ENCODE data around the gene CBX2. TPM values are rescaled to one million over a fixed set of nuclear protein-coding genes. Genes with fewer than 3 reads are reported as not detected.

CBX2 gene
- total RNA-seq, 1 donor from 2014 or later = 9.9 TPM

GRCh38 chr17:79748295-79749099, 29.5 kb upstream of the CBX2 start:
- Mint-ChIP-seq H3K36me3 (ENCODE audit: unreplicated experiment) (no peaks in the 10 kb centered on the region), H3K4me3 (ENCODE audit: unreplicated experiment) (no peak overlapping the region), H3K9me3 (ENCODE audit: unreplicated experiment) (no peaks in the 10 kb centered on the region), H3K27me3 (ENCODE audit: unreplicated experiment) (peaks cover 49% of the 10 kb centered on the region), H3K4me1 (ENCODE audit: unreplicated experiment) (peaks cover 24% of the 10 kb centered on the region), H3K27ac (ENCODE audit: unreplicated experiment) (no peak overlapping the region)
- DNase-seq (ENCODE audit: extremely low spot score, unreplicated experiment) = no peak
- TF ChIP-seq, protein P1, sequence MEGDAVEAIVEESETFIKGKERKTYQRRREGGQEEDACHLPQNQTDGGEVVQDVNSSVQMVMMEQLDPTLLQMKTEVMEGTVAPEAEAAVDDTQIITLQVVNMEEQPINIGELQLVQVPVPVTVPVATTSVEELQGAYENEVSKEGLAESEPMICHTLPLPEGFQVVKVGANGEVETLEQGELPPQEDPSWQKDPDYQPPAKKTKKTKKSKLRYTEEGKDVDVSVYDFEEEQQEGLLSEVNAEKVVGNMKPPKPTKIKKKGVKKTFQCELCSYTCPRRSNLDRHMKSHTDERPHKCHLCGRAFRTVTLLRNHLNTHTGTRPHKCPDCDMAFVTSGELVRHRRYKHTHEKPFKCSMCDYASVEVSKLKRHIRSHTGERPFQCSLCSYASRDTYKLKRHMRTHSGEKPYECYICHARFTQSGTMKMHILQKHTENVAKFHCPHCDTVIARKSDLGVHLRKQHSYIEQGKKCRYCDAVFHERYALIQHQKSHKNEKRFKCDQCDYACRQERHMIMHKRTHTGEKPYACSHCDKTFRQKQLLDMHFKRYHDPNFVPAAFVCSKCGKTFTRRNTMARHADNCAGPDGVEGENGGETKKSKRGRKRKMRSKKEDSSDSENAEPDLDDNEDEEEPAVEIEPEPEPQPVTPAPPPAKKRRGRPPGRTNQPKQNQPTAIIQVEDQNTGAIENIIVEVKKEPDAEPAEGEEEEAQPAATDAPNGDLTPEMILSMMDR (IDR thresholded peaks at IDR 0.05) = no peak

- Mint-ChIP-seq H3K36me3 (ENCODE audit: unreplicated experiment) (no peaks in the 10 kb centered on the region), H3K27ac (ENCODE audit: unreplicated experiment) (no peak overlapping the region), H3K4me1 (ENCODE audit: unreplicated experiment) (peaks cover 24% of the 10 kb centered on the region), H3K27me3 (ENCODE audit: unreplicated experiment) (peaks cover 53% of the 10 kb centered on the region), H3K9me3 (ENCODE audit: unreplicated experiment) (no peaks in the 10 kb centered on the region), H3K4me3 (ENCODE audit: unreplicated experiment) (peak overlapping the region; percentile 6)
- DNase-seq (ENCODE audit: extremely low spot score, unreplicated experiment) = no peak
- TF ChIP-seq, protein P1 (IDR thresholded peaks at IDR 0.05) = no peak
These were observed 28.7 kb upstream of the CBX2 start for GRCh38 chr17:79749156-79749815.

- H3K36me3 Mint-ChIP-seq (ENCODE audit: unreplicated experiment) = no peaks in the 10 kb centered on the region
These were observed 28.0 kb upstream of the CBX2 start for GRCh38 chr17:79749958-79750357.

GRCh38 chr17:79750650-79751545, 27.1 kb upstream of the CBX2 start:
- Mint-ChIP-seq H3K27ac (ENCODE audit: unreplicated experiment) (no peak overlapping the region), H3K27me3 (ENCODE audit: unreplicated experiment) (peaks cover 52% of the 10 kb centered on the region), H3K36me3 (ENCODE audit: unreplicated experiment) (no peaks in the 10 kb centered on the region), H3K9me3 (ENCODE audit: unreplicated experiment) (no peaks in the 10 kb centered on the region), H3K4me3 (ENCODE audit: unreplicated experiment) (no peak overlapping the region), H3K4me1 (ENCODE audit: unreplicated experiment) (peaks cover 24% of the 10 kb centered on the region)
- TF ChIP-seq, protein P1 (IDR thresholded peaks at IDR 0.05) = no peak
- DNase-seq (ENCODE audit: extremely low spot score, unreplicated experiment) = no peak

More at GRCh38 chr17:79749958-79750357, 28.0 kb upstream of the CBX2 start:
- TF ChIP-seq, protein P1 (IDR thresholded peaks at IDR 0.05) = no peak
- Mint-ChIP-seq H3K4me3 (ENCODE audit: unreplicated experiment) (no peak overlapping the region), H3K4me1 (ENCODE audit: unreplicated experiment) (peaks cover 24% of the 10 kb centered on the region), H3K27me3 (ENCODE audit: unreplicated experiment) (peaks cover 58% of the 10 kb centered on the region), H3K9me3 (ENCODE audit: unreplicated experiment) (no peaks in the 10 kb centered on the region), H3K27ac (ENCODE audit: unreplicated experiment) (no peak overlapping the region)
- DNase-seq (ENCODE audit: extremely low spot score, unreplicated experiment) = no peak
